Measurements from ENCODE around the gene STUB1.
A peak's percentile ranks its signal among the peaks of the same experiment; 100 is the strongest.

The STUB1 gene

GRCh38 chr16:676913-677312 is 3.3 kb upstream of the STUB1 start:
- no peak overlapping the region for H2AFZ ChIP-seq (ENCODE audit: low read length)
- H3K27me3 ChIP-seq (ENCODE audit: insufficient read depth, low read length) = no peaks in the 10 kb centered on the region
- no peaks in the 10 kb centered on the region for H4K20me1 ChIP-seq (ENCODE audit: insufficient read depth, low read length)
- peaks cover 37% of the 10 kb centered on the region for H3K36me3 ChIP-seq (ENCODE audit: insufficient read depth, low read length)
- no peak overlapping the region for H3K4me3 ChIP-seq (ENCODE audit: low read depth, low read length, poor library complexity, severe bottlenecking)
- TF ChIP-seq CTCF (IDR thresholded peaks at IDR 0.05; ENCODE audit: low read length) = no peak
- TF ChIP-seq EZH2 (IDR thresholded peaks at IDR 0.05; ENCODE audit: borderline replicate concordance, low read length) = no peak
- no peaks in the 10 kb centered on the region for H3K9me2 ChIP-seq (ENCODE audit: low read depth, low read length)
- H3K4me1 ChIP-seq (ENCODE audit: insufficient read depth, low read length, severe bottlenecking) = peaks cover 27% of the 10 kb centered on the region
- H3K9ac ChIP-seq (ENCODE audit: low read length) = no peak overlapping the region
- no peaks in the 10 kb centered on the region for H3F3A ChIP-seq (ENCODE audit: insufficient read depth, low read length)
- no peaks in the 10 kb centered on the region for H3K9me3 ChIP-seq (ENCODE audit: low read length)
- no peak overlapping the region for H3K27ac ChIP-seq (ENCODE audit: low read depth, low read length, poor library complexity, severe bottlenecking)
- peak overlapping the region; percentile 18; the same call in 1 of the 2 replicates for H3K4me2 ChIP-seq (ENCODE audit: low read length)
- 0 out of 2 replicates have a peak, but pooled peaks cover 8% of the 10 kb centered on the region for H3K79me2 ChIP-seq (ENCODE audit: insufficient read depth, low read length)

DNA sequence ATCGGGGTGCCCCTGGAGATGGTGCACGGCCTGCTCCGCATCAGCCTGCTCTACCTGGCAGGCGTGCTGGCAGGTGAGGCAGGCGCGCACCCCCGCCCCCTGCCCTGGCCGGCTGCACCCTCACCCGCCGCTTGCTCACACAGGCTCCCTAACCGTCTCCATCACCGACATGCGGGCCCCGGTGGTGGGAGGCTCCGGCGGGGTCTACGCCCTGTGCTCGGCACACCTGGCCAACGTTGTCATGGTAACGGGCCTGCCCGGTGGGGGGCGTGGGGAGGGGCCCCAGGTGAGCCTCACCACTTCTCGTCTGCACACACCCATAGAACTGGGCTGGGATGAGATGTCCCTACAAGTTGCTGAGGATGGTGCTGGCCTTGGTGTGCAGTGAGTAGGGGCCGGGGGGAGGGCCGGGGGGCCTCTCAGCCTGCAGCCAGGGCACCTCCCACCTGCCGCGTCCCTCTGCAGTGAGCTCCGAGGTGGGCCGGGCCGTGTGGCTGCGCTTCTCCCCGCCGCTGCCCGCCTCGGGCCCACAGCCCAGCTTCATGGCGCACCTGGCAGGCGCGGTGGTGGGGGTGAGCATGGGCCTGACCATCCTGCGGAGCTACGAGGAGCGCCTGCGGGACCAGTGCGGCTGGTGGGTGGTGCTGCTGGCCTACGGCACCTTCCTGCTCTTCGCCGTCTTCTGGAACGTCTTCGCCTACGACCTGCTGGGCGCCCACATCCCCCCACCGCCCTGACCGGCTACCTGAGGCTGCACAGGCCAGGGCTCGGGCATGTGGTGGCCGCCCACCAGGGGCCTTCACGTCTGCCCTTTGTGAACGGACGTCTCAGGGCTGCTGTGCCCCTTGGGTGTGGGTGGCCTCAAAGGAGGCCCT is 2.7 kb upstream of the STUB1 start:
- H3K4me3 ChIP-seq (ENCODE audit: low read depth, low read length, poor library complexity, severe bottlenecking) = no peak overlapping the region
- H3K9me2 ChIP-seq (ENCODE audit: low read depth, low read length) = no peaks in the 10 kb centered on the region
- TF ChIP-seq CTCF (IDR thresholded peaks at IDR 0.05; ENCODE audit: low read length) (no peak), EZH2 (IDR thresholded peaks at IDR 0.05; ENCODE audit: borderline replicate concordance, low read length) (no peak)
- 0 out of 2 replicates have a peak, but pooled peaks cover 8% of the 10 kb centered on the region for H3K79me2 ChIP-seq (ENCODE audit: insufficient read depth, low read length)
- no peak overlapping the region for H3K9ac ChIP-seq (ENCODE audit: low read length)
- no peak overlapping the region for H3K27ac ChIP-seq (ENCODE audit: low read depth, low read length, poor library complexity, severe bottlenecking)
- H3K9me3 ChIP-seq (ENCODE audit: low read length) = no peaks in the 10 kb centered on the region
- no peaks in the 10 kb centered on the region for H3K27me3 ChIP-seq (ENCODE audit: insufficient read depth, low read length)
- peaks cover 37% of the 10 kb centered on the region for H3K36me3 ChIP-seq (ENCODE audit: insufficient read depth, low read length)
- H3K4me1 ChIP-seq (ENCODE audit: insufficient read depth, low read length, severe bottlenecking) = peaks cover 33% of the 10 kb centered on the region
- no peaks in the 10 kb centered on the region for H4K20me1 ChIP-seq (ENCODE audit: insufficient read depth, low read length)
- no peak overlapping the region for H2AFZ ChIP-seq (ENCODE audit: low read length)
- H3F3A ChIP-seq (ENCODE audit: insufficient read depth, low read length) = no peaks in the 10 kb centered on the region
- H3K4me2 ChIP-seq (ENCODE audit: low read length) = peak overlapping the region; percentile 18; the same call in 1 of the 2 replicates

DNA sequence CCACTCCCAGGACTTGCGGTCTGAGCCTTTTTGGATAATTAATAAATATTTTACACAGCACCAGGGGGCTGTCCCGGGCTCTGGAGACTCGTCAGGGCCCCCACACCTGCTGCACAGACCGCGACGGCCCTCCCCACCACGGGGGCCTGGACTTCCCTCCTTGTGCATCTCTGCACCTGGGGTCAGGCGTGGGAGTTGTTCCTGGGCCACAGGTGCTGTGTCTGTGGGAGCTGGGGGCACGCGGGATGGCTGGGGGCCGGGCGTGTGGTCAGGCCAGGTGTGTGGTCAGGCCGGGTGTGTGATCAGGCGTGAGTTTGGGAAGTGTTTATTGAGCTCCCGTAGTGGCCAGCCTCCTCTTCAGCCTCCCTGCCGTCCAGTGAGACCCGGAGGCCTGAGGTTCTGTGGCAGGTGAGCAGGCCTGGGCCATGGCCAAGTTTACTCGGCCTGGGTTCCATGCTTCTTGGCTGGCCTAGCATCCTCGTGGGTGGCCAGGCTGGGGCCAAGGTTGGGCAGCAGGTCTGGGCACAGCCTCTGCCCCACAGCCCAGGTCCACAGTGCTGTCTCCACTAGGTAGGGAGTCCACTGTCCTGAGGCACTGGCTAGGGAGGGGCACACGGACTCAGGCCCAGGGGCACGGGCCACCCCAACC is 1.9 kb upstream of the STUB1 start:
- TF ChIP-seq CTCF (IDR thresholded peaks at IDR 0.05; ENCODE audit: low read length) (no peak), EZH2 (IDR thresholded peaks at IDR 0.05; ENCODE audit: borderline replicate concordance, low read length) (no peak)
- peaks cover 41% of the 10 kb centered on the region for H3K4me1 ChIP-seq (ENCODE audit: insufficient read depth, low read length, severe bottlenecking)
- no peak overlapping the region for H3K4me3 ChIP-seq (ENCODE audit: low read depth, low read length, poor library complexity, severe bottlenecking)
- H3F3A ChIP-seq (ENCODE audit: insufficient read depth, low read length) = no peaks in the 10 kb centered on the region
- H3K9me2 ChIP-seq (ENCODE audit: low read depth, low read length) = no peaks in the 10 kb centered on the region
- H3K36me3 ChIP-seq (ENCODE audit: insufficient read depth, low read length) = peaks cover 37% of the 10 kb centered on the region
- peak overlapping the region; percentile 27 for H3K27ac ChIP-seq (ENCODE audit: low read depth, low read length, poor library complexity, severe bottlenecking)
- no peak overlapping the region for H2AFZ ChIP-seq (ENCODE audit: low read length)
- H4K20me1 ChIP-seq (ENCODE audit: insufficient read depth, low read length) = no peaks in the 10 kb centered on the region
- no peaks in the 10 kb centered on the region for H3K9me3 ChIP-seq (ENCODE audit: low read length)
- no peaks in the 10 kb centered on the region for H3K27me3 ChIP-seq (ENCODE audit: insufficient read depth, low read length)
- no peak overlapping the region for H3K9ac ChIP-seq (ENCODE audit: low read length)
- no peak overlapping the region for H3K4me2 ChIP-seq (ENCODE audit: low read length)
- 0 out of 2 replicates have a peak, but pooled peaks cover 8% of the 10 kb centered on the region for H3K79me2 ChIP-seq (ENCODE audit: insufficient read depth, low read length)

Data from OCI-LY1 (cell line).